H9 (cell line): Measurements from ENCODE around the gene FUZ. TPM values are rescaled to one million over a fixed set of nuclear protein-coding genes. Genes with fewer than 3 reads are reported as not detected.
A peak's percentile ranks its signal among the peaks of the same experiment; 100 is the strongest.

ENCODE experiments used
- DNase-seq: peaks from one replicate; pipeline ENCODE4 v3.0.0-alpha.2; 2017
- H2AFZ ChIP-seq: one replicate; pipeline ENCODE4 v1.6.1; 2013; ENCODE audit warnings: mild to moderate bottlenecking, low read length, control low read depth, moderate library complexity
- H2AK5ac ChIP-seq: 2 replicates; pipeline ENCODE4 v1.6.1; 2013; ENCODE audit warnings: low read length, control low read depth, mixed read lengths; ENCODE audit not compliant: insufficient read length
- H2BK120ac ChIP-seq: one replicate; pipeline ENCODE4 v1.6.1; 2013; ENCODE audit warnings: low read depth, mild to moderate bottlenecking, low read length, control low read depth, inconsistent platforms; ENCODE audit not compliant: poor library complexity, severe bottlenecking
- H2BK12ac ChIP-seq: 2 replicates; pipeline ENCODE4 v1.6.1; 2013; ENCODE audit warnings: low read length, control low read depth, mixed read lengths, low read depth; ENCODE audit not compliant: insufficient read length
- H2BK15ac ChIP-seq: 2 replicates; pipeline ENCODE4 v1.6.1; 2013; ENCODE audit warnings: low read depth, low read length, control low read depth
- H2BK20ac ChIP-seq: one replicate; pipeline ENCODE4 v1.6.1; 2013; ENCODE audit warnings: low read depth, mild to moderate bottlenecking, low read length, control low read depth, inconsistent platforms; ENCODE audit not compliant: poor library complexity, severe bottlenecking
- H2BK5ac ChIP-seq: 2 replicates; pipeline ENCODE4 v1.6.1; 2013; ENCODE audit warnings: low read length, control low read depth, mixed read lengths; ENCODE audit not compliant: insufficient read length
- H3K14ac ChIP-seq: 2 replicates; pipeline ENCODE4 v1.6.1; 2013; ENCODE audit warnings: low read length, control low read depth; ENCODE audit not compliant: insufficient read depth
- H3K18ac ChIP-seq: 2 replicates; pipeline ENCODE4 v1.6.1; 2013; ENCODE audit warnings: low read depth, mild to moderate bottlenecking, mixed read lengths, low read length, control low read depth; ENCODE audit not compliant: insufficient read length
- H3K23ac ChIP-seq: 2 replicates; pipeline ENCODE4 v1.6.1; 2013; ENCODE audit warnings: low read length, control low read depth, mixed read lengths, low read depth; ENCODE audit not compliant: insufficient read length
- H3K23me2 ChIP-seq: 2 replicates; pipeline ENCODE4 v1.6.1; 2013; ENCODE audit warnings: low read depth, mild to moderate bottlenecking, mixed read lengths, low read length, control low read depth; ENCODE audit not compliant: insufficient read length, poor library complexity, severe bottlenecking
- H3K27ac ChIP-seq: 2 replicates; pipeline ENCODE4 v1.5.1; 2013; ENCODE audit warnings: low read length, control low read depth, mixed read lengths, low read depth; ENCODE audit not compliant: insufficient read length
- H3K27me3 ChIP-seq: 2 replicates; pipeline ENCODE4 v1.6.1; 2013; ENCODE audit warnings: low read length, control low read depth, inconsistent platforms; ENCODE audit not compliant: insufficient read depth
- H3K4ac ChIP-seq: 2 replicates; pipeline ENCODE4 v1.6.1; 2013; ENCODE audit warnings: low read depth, mild to moderate bottlenecking, control low read depth, inconsistent platforms, low read length, moderate library complexity
- H3K4me1 ChIP-seq: 2 replicates; pipeline ENCODE4 v1.6.1; 2013; ENCODE audit warnings: low read length, control low read depth, inconsistent platforms; ENCODE audit not compliant: insufficient read depth
- H3K4me2 ChIP-seq: 2 replicates; pipeline ENCODE4 v1.6.1; 2013; ENCODE audit warnings: low read length, control low read depth, mixed read lengths; ENCODE audit not compliant: insufficient read length, insufficient read depth
- H3K56ac ChIP-seq: 2 replicates; pipeline ENCODE4 v1.6.1; 2013; ENCODE audit warnings: low read depth, mild to moderate bottlenecking, mixed read lengths, low read length, control low read depth; ENCODE audit not compliant: insufficient read length
- H3K79me1 ChIP-seq: 2 replicates; pipeline ENCODE4 v1.6.1; 2013; ENCODE audit warnings: low read depth, mild to moderate bottlenecking, moderate library complexity, low read length, control low read depth, inconsistent platforms; ENCODE audit not compliant: insufficient read depth, poor library complexity, severe bottlenecking
- H3K79me2 ChIP-seq: 2 replicates; pipeline ENCODE4 v1.6.1; 2013; ENCODE audit warnings: low read length, control low read depth, inconsistent platforms; ENCODE audit not compliant: insufficient read depth
- H3K9ac ChIP-seq: 2 replicates; pipeline ENCODE4 v1.6.1; 2013; ENCODE audit warnings: low read length, control low read depth, mixed read lengths; ENCODE audit not compliant: insufficient read length; ENCODE audit errors: extremely low read depth
- H3K9me3 ChIP-seq: one replicate; pipeline ENCODE4 v1.6.1; 2013; ENCODE audit warnings: low read depth, low read length, inconsistent platforms; ENCODE audit not compliant: control insufficient read depth
- H3T11ph ChIP-seq: one replicate; pipeline ENCODE4 v1.6.1; 2013; ENCODE audit warnings: mild to moderate bottlenecking, low read length, control low read depth, inconsistent platforms
- H4K20me1 ChIP-seq: one replicate; pipeline ENCODE4 v1.6.1; 2013; ENCODE audit not compliant: control insufficient read depth, insufficient read length, insufficient read depth
- H4K5ac ChIP-seq: 2 replicates; pipeline ENCODE4 v1.6.1; 2013; ENCODE audit warnings: low read depth, mild to moderate bottlenecking, mixed read lengths, low read length, control low read depth; ENCODE audit not compliant: insufficient read length
- H4K8ac ChIP-seq: replicated peaks from 2 replicates; pipeline ENCODE4 v1.6.1; 2013; ENCODE audit warnings: low read length, control low read depth, mixed read lengths, low read depth; ENCODE audit not compliant: insufficient read length
- H4K91ac ChIP-seq: 2 replicates; pipeline ENCODE4 v1.6.1; 2013; ENCODE audit warnings: low read depth, mild to moderate bottlenecking, moderate library complexity, mixed read lengths, low read length, control low read depth; ENCODE audit not compliant: insufficient read length
- H3K27ac Mint-ChIP-seq, 3 experiments: 2 replicates in 2 of 3; 3 replicates in 1 of 3; pipeline ENCODE4 v1.8.0; 2020 to 2021; ENCODE audit warnings: mixed read lengths in 3 of 3, mild to moderate bottlenecking in 1 of 3, moderate library complexity in 1 of 3
- H3K27me3 Mint-ChIP-seq: 2 replicates; pipeline ENCODE4 v1.8.0; 2021; ENCODE audit warnings: low read depth, mild to moderate bottlenecking, moderate library complexity, mixed read lengths
- H3K36me3 Mint-ChIP-seq, 3 experiments: 2 replicates in 2 of 3; 3 replicates in 1 of 3; pipeline ENCODE4 v1.8.0; 2020 to 2021; ENCODE audit warnings: low read depth in 3 of 3, mixed read lengths in 3 of 3; ENCODE audit not compliant: insufficient read depth in 1 of 3
- H3K4me1 Mint-ChIP-seq, 2 experiments: 2 replicates each; pipeline ENCODE4 v1.8.0; 2020; ENCODE audit warnings: mixed read lengths in 2 of 2
- H3K4me3 Mint-ChIP-seq, 2 experiments: 2 replicates in 1 of 2; 3 replicates in 1 of 2; pipeline ENCODE4 v1.8.0; 2020 to 2021; ENCODE audit warnings: mild to moderate bottlenecking in 2 of 2, mixed read lengths in 2 of 2, moderate library complexity in 1 of 2
- H3K9me3 Mint-ChIP-seq, 2 experiments: 2 replicates in 1 of 2; 3 replicates in 1 of 2; pipeline ENCODE4 v1.8.0; 2020; ENCODE audit warnings: mild to moderate bottlenecking in 2 of 2, mixed read lengths in 2 of 2, moderate library complexity in 1 of 2
- whole genome bisulfite sequencing: extraction: QIAGEN DNeasy Blood & Tissue Kit; methylation state at CpG from one replicate; pipeline ENCODE4 v1.1.7; 2013; ENCODE audit warnings: missing lambda C conversion rate, low lambda C conversion rate, mixed read lengths; ENCODE audit not compliant: insufficient read length; ENCODE audit errors: extremely low coverage; 5-methylcytosine and 5-hydroxymethylcytosine counted together
- total RNA-seq: library from RNA; stranded (reverse); gene quantifications from 2 replicates; pipeline ENCODE4 v1.2.1, GENCODE V29; 2021
- TF ChIP-seq, protein P1 (sequence below): fragments of 200-600 bp; sonication (generic); conservative IDR thresholded peaks from 3 replicates; pipeline ENCODE4 v1.8.0; 2021; ENCODE audit warnings: antibody characterized with exemption, mild to moderate bottlenecking

FUZ gene
- total RNA-seq, 1 experiment from 2014 or later, result 25.1 TPM

DNA sequence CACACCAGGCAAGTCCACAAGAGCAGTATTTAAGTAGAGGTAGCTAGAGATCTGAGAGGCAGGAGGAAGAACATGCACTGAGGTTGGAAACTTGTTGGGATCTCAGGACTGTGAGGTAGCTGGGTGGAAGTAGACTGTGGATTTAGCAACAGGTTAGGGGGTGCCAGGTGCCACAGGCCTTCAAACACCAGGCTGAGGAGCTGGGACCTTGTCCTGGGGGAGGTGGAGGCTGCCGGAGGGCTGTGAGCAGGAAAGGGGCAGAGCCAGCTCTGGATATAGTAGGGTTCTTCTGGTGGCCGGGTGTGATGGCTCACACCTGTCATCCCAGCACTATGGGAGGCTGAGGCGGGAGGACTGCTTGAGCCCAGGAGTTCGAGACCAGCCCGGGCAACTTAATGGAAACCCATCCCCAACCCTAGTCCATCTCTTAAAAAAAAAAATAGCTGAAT is 3.1 kb downstream of the FUZ start:
- Histone ChIP-seq H3K9ac (no peak overlapping the region), H3K79me2 (no peaks in the 10 kb centered on the region), H2BK120ac (no peak overlapping the region), H3K18ac (no peak overlapping the region), H3K4ac (no peak overlapping the region), H2BK12ac (no peak overlapping the region), H4K20me1 (no peaks in the 10 kb centered on the region), H4K91ac (no peak overlapping the region), H2BK20ac (no peak overlapping the region), H3K9me3 (no peaks in the 10 kb centered on the region), H2BK5ac (no peak overlapping the region), H3T11ph (no peak overlapping the region), H2AFZ (no peak overlapping the region), H3K4me2 (peak overlapping the region; percentile 22), H3K23me2 (peaks cover 13% of the 10 kb centered on the region), H3K4me1 (peaks cover 3% of the 10 kb centered on the region), H3K27me3 (no peaks in the 10 kb centered on the region), H2BK15ac (no peak overlapping the region), H3K14ac (no peak overlapping the region), H4K8ac (no peak overlapping the region), H4K5ac (no peak overlapping the region), H3K27ac (no peak overlapping the region), H3K79me1 (no peaks in the 10 kb centered on the region), H2AK5ac (no peak overlapping the region), H3K56ac (no peak overlapping the region), H3K23ac (no peak overlapping the region)
- Mint-ChIP-seq H3K9me3 (no peaks in the 10 kb centered on the region; a peak in 2 of 5 replicates), H3K4me3 (peak overlapping the region; percentile 37 to 83; a peak in 3 of 5 replicates), H3K27ac (peak overlapping the region in 1 of 3 experiments; percentile 46; a peak in 2 of 7 replicates), H3K36me3 (peaks cover 12 to 22% (median 20%) of the 10 kb centered on the region in 3 experiments; a peak in 6 of 7 replicates), H3K4me1 (peaks cover 16 to 38% of the 10 kb centered on the region in 2 experiments), H3K27me3 (peaks cover 7% of the 10 kb centered on the region)
- WGBS, result no CpG with 5 or more reads among the region's 5 CpGs
- TF ChIP-seq, protein P1, sequence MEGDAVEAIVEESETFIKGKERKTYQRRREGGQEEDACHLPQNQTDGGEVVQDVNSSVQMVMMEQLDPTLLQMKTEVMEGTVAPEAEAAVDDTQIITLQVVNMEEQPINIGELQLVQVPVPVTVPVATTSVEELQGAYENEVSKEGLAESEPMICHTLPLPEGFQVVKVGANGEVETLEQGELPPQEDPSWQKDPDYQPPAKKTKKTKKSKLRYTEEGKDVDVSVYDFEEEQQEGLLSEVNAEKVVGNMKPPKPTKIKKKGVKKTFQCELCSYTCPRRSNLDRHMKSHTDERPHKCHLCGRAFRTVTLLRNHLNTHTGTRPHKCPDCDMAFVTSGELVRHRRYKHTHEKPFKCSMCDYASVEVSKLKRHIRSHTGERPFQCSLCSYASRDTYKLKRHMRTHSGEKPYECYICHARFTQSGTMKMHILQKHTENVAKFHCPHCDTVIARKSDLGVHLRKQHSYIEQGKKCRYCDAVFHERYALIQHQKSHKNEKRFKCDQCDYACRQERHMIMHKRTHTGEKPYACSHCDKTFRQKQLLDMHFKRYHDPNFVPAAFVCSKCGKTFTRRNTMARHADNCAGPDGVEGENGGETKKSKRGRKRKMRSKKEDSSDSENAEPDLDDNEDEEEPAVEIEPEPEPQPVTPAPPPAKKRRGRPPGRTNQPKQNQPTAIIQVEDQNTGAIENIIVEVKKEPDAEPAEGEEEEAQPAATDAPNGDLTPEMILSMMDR, result no peak
- no peak for DNase-seq
